Measurements from ENCODE around the gene HPCA.

Gene HPCA

GRCh38 chr1:32886004-32886827 is at the start of gene HPCA:
HPCA (plus strand) TSS chr1:32886491; CDS start chr1:32888899, 2,408 bp downstream.
- no peak for DNase-seq

GRCh38 chr1:32848354-32849063 is 37.8 kb upstream of the HPCA start:
- peak; percentile 8 for DNase-seq

GRCh38 chr1:32855861-32856617 is 30.3 kb upstream of the HPCA start:
- no peak for DNase-seq

- DNase-seq: no peak
Measured at GRCh38 chr1:32858136-32858535, 28.2 kb upstream of the HPCA start.

- DNase-seq: no peak
Measured at GRCh38 chr1:32858791-32859190, 27.5 kb upstream of the HPCA start.

- DNase-seq: no peak
Measured at GRCh38 chr1:32859915-32860314, 26.4 kb upstream of the HPCA start.

- no peak for DNase-seq
Measured at GRCh38 chr1:32860566-32860965, 25.7 kb upstream of the HPCA start.

GRCh38 chr1:32861904-32862695 is 24.2 kb upstream of the HPCA start:
- no peak for DNase-seq

- no peak for DNase-seq
Measured at GRCh38 chr1:32863218-32863880, 22.9 kb upstream of the HPCA start.

GRCh38 chr1:32863881-32864245 is 22.4 kb upstream of the HPCA start:
- DNase-seq: no peak

GRCh38 chr1:32864375-32865019 is 21.8 kb upstream of the HPCA start:
- no peak for DNase-seq

- DNase-seq: no peak
Measured at GRCh38 chr1:32865639-32866405, 20.5 kb upstream of the HPCA start.

- no peak for DNase-seq
Measured at GRCh38 chr1:32867151-32867550, 19.1 kb upstream of the HPCA start.

GRCh38 chr1:32867671-32868070 is 18.6 kb upstream of the HPCA start:
- no peak for DNase-seq

GRCh38 chr1:32868085-32868484 is 18.2 kb upstream of the HPCA start:
- DNase-seq: no peak

- DNase-seq: no peak
Measured at GRCh38 chr1:32868806-32869455, 17.4 kb upstream of the HPCA start.

- no peak for DNase-seq
Measured at GRCh38 chr1:32869923-32870614, 16.2 kb upstream of the HPCA start.

GRCh38 chr1:32870615-32871363 is 15.5 kb upstream of the HPCA start, which contains the start of gene FNDC5:
FNDC5 (minus strand) TSS chr1:32870912.
- no peak for DNase-seq
